GM21447 (cell line): ENCODE results near the gene PCP4.

ENCODE experiments used
- ATAC-seq: cut with Tn5 transposase; IDR thresholded peaks from one replicate; pipeline ENCODE4 v1.9.1; 2021; ENCODE audit not compliant: unreplicated experiment

PCP4 gene

GRCh38 chr21:39969691-39970364 lies 102.6 kb downstream of the PCP4 start:
- no peak for ATAC-seq

- ATAC-seq = no peak
Measured at GRCh38 chr21:39971956-39972355, 104.7 kb downstream of the PCP4 start.

GRCh38 chr21:39972471-39972870 lies 105.2 kb downstream of the PCP4 start:
- ATAC-seq = no peak

- ATAC-seq = no peak
Measured at GRCh38 chr21:39972976-39973770, 105.9 kb downstream of the PCP4 start.

- ATAC-seq = no peak
Measured at GRCh38 chr21:39976800-39977199, 109.6 kb downstream of the PCP4 start.
